PC-3 (cell line): ENCODE data around the gene NAGS.

Experiments
- EZH2 ChIP-seq: fragments of 300-600 bp; sonication (generic); IDR thresholded peaks from one replicate; pipeline ENCODE4 v1.6.1; 2017; ENCODE audit warnings: antibody characterized with exemption, mild to moderate bottlenecking, low read length; ENCODE audit not compliant: unreplicated experiment
- TF ChIP-seq, protein P1 (sequence below): fragments of 300-600 bp; sonication (generic); conservative IDR thresholded peaks from 2 replicates; pipeline ENCODE4 v1.5.1; 2017; ENCODE audit warnings: antibody characterized with exemption, low read depth, mild to moderate bottlenecking, low read length

DNA sequence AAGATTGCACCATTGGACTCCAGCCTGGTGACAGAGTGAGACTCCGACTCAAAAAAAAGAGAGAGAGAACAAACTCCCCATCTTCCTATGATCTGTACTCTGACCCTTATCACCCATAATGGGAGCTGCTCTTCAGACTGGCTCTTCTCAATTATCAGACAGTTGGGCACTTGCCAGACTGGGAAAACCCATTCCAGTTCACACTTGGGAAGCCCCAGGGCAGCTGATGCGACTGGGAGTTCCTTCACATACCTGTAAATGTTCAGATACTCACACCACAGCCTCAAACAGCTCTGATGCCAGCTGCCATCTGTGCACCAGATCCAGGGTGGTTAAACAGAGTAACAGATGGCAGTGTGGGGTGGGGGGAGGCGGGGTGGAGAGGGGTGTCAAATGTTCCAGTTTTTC lies 34.2 kb downstream of the NAGS start:
- TF ChIP-seq, protein P1, sequence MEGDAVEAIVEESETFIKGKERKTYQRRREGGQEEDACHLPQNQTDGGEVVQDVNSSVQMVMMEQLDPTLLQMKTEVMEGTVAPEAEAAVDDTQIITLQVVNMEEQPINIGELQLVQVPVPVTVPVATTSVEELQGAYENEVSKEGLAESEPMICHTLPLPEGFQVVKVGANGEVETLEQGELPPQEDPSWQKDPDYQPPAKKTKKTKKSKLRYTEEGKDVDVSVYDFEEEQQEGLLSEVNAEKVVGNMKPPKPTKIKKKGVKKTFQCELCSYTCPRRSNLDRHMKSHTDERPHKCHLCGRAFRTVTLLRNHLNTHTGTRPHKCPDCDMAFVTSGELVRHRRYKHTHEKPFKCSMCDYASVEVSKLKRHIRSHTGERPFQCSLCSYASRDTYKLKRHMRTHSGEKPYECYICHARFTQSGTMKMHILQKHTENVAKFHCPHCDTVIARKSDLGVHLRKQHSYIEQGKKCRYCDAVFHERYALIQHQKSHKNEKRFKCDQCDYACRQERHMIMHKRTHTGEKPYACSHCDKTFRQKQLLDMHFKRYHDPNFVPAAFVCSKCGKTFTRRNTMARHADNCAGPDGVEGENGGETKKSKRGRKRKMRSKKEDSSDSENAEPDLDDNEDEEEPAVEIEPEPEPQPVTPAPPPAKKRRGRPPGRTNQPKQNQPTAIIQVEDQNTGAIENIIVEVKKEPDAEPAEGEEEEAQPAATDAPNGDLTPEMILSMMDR = no peak
- no peak for TF ChIP-seq EZH2
